Activated naive CD8-positive, alpha-beta T cell (primary cell): ENCODE results near the gene PNPLA8.

Source experiments
- H3K27ac Mint-ChIP-seq: one replicate; pipeline ENCODE4 v1.8.0; 2021; ENCODE audit warnings: mixed read lengths
- H3K27me3 Mint-ChIP-seq: one replicate; pipeline ENCODE4 v1.8.0; 2021; ENCODE audit warnings: mixed read lengths
- H3K36me3 Mint-ChIP-seq: one replicate; pipeline ENCODE4 v1.8.0; 2021; ENCODE audit warnings: mixed read lengths
- H3K4me1 Mint-ChIP-seq: one replicate; pipeline ENCODE4 v1.8.0; 2021; ENCODE audit warnings: low read depth, mixed read lengths
- H3K4me3 Mint-ChIP-seq: one replicate; pipeline ENCODE4 v1.8.0; 2021; ENCODE audit warnings: mild to moderate bottlenecking, mixed read lengths
- H3K9me3 Mint-ChIP-seq: one replicate; pipeline ENCODE4 v1.8.0; 2021; ENCODE audit warnings: low read depth, mixed read lengths

Gene PNPLA8

DNA sequence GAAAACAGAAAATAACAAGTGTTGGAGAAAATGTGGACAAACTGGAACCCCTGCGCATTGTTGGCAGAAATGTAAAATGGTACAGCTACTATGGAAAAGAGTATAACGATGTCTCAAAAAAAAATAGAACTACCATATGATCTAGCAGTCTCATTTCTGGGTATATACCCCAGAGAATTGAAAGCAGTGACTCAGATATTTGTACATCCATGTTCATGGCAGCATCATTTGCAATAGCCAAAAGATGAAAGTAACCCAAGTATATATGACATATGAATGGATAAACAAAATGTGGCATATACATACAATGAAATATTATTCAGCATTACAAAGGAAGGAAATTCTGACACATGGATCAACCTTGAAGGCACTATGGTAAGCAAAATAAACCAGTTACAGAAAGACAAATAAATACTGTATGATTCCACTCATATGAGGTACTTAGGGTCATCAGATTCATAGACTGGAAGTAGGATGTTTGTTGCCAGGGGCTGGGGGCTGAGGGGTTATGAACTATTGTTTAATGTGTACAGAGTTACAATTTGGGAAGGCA, 74.6 kb downstream of the PNPLA8 start:
- peaks cover 45% of the 10 kb centered on the region for H3K4me1 Mint-ChIP-seq
- H3K27ac Mint-ChIP-seq: no peak overlapping the region
- H3K4me3 Mint-ChIP-seq: no peak overlapping the region
- H3K9me3 Mint-ChIP-seq: no peaks in the 10 kb centered on the region
- no peaks in the 10 kb centered on the region for H3K27me3 Mint-ChIP-seq
- no peaks in the 10 kb centered on the region for H3K36me3 Mint-ChIP-seq

DNA sequence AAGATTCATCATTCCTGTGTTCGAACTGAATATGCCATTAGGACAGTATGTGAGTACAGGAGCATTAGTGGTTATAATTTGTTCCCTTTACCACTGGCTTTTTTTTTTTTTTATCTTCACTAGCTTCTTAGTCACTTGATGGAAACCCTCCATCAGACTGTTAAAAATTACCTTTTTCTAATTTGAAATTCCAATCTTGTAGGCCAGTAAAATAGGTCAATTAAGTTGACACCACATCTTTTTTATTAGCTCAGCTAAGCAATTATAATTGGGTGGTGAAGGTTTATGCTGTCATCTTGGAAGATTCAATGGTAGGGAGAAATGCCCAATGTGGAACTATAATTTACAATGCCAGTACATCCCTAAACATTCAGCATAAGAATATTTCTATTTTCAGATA, 75.8 kb downstream of the PNPLA8 start:
- Mint-ChIP-seq H3K27me3 (no peaks in the 10 kb centered on the region), H3K4me1 (peaks cover 47% of the 10 kb centered on the region), H3K4me3 (no peak overlapping the region), H3K9me3 (no peaks in the 10 kb centered on the region), H3K36me3 (no peaks in the 10 kb centered on the region), H3K27ac (no peak overlapping the region)

DNA sequence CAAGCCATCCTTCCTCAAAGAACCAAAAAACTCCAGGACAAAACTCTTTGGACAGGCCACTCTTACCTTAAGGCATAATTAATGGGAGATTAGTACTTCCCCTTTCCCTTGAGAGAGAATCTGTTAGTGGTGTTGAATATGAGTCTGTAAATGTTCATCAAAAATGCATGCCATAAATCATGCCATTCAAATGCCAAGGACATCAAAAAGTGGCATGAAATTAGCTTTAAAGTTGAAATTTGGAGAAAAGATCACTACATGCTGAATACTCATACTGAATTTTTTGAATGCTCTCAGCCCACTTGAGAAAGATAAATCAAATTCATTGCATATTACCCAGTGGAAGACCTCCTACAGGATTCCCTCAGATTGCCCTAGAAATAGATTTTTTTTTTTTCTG, 76.4 kb downstream of the PNPLA8 start:
- no peaks in the 10 kb centered on the region for H3K9me3 Mint-ChIP-seq
- H3K36me3 Mint-ChIP-seq: no peaks in the 10 kb centered on the region
- H3K4me1 Mint-ChIP-seq: peaks cover 45% of the 10 kb centered on the region
- H3K27me3 Mint-ChIP-seq: no peaks in the 10 kb centered on the region
- no peak overlapping the region for H3K27ac Mint-ChIP-seq
- no peak overlapping the region for H3K4me3 Mint-ChIP-seq

DNA sequence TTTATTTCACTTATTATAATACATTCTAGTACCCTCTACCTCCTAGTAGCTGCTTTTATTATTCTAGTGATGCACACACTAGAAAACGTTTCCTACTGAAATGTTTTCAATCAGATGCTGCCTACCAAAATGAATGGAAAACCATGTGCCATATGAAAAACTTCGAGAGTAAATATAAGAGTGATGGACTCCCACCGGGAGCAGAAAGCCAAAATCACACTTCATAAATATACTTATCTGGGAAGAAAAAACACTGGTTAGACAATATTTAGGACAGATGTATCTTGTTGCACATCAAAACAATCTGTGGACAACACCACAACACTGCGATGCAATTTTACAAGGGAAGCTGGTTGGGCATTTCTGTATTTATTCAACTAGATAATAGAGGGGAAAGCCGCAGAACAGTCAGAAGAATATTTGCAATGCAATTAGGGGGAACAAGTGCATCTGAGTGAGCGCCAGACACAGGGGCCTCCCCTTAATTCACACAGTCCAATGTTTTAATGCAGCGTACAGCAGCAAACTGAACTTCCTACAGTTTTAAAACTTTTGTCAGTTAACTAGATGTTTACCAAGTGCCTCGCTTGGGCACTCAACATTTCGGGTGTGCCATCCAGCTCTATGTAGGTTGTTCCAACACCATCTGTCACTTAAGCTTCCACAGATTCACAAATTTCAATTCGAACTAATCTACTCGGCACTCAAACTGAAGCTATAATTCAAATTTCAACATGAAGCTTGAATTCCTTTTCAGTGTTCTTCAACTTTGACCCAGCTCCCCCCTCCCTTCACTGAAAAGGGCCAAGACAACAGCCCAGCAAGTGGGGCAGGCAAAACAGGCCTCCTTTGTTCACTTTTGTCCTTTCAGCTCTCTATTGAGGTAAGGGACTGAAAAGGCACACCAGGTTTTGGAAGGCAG, 77.1 kb downstream of the PNPLA8 start:
- H3K27ac Mint-ChIP-seq: no peak overlapping the region
- no peaks in the 10 kb centered on the region for H3K36me3 Mint-ChIP-seq
- H3K9me3 Mint-ChIP-seq: no peaks in the 10 kb centered on the region
- peaks cover 39% of the 10 kb centered on the region for H3K4me1 Mint-ChIP-seq
- H3K27me3 Mint-ChIP-seq: no peaks in the 10 kb centered on the region
- no peak overlapping the region for H3K4me3 Mint-ChIP-seq

DNA sequence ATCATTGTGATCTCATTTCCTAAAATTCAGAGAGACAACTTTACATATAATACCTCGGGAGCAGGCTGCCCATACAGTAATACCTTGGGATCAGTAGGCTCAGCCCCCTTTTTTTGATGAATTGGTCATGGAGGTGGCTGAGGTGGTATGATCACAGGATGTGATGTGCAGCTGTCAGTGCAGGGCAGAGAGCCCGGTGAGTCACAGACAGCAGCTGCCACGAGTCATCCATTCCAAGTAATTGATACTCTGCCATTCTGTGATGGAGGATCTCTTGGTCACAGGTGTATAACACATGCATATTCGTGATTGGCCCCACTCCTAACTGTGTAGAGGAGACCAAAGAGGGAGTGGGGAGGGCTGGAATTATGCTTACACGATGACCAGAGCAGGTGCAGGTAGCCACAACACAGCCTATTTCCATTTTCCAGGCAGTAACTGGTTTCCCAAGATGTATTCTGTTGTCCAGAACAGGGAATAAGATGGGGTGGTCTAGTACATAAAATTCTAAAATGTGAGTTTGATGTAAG, 83.8 kb downstream of the PNPLA8 start:
- Mint-ChIP-seq H3K4me3 (no peak overlapping the region), H3K36me3 (peaks cover 3% of the 10 kb centered on the region), H3K4me1 (peaks cover 29% of the 10 kb centered on the region), H3K27ac (peak overlapping the region; percentile 89), H3K27me3 (no peaks in the 10 kb centered on the region), H3K9me3 (no peaks in the 10 kb centered on the region)

DNA sequence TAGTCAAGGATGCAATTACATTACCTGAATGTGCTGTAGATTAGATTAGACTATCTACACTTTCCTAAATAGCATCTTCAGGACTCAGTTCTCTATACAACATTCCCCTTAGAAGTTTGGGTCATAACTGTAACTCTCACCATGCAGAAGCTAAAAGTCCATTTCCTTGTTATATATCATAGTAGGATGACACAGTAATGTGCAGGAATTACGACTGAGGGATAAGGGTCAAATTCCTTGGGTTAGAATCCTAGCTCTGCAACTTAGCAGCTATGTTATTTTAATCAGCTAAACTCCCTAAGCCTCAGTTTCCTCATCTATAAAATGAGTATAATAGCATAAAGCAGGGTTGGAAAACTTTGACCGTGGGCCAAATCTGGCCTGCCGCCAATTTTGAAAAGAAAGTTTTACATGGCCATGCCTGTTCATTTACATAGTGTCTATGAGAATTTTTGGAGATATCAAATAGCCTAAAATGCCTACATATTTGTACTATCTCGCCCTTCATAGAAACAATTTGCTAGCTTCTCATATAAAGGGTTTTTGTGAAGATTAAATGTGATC, 84.5 kb downstream of the PNPLA8 start:
- peaks cover 27% of the 10 kb centered on the region for H3K4me1 Mint-ChIP-seq

DNA sequence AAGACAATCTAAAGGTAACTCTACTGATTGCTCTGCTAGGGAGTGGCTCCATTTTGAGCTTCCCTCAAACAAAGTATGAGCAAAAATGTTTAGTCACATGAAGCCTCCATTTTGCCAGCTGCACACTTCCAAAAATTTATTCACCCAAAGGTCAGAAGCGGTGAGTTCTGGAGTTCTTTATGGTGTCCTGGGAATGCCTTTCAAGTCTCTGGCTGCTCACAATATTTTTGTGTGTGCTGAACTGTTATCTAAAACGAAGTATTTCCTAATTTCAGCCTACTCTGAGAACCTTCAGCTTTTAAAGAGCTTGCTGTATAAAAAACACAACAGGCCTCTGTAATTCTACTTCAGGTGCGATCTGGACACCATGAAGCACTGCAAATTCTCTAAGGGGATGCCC, 85.3 kb downstream of the PNPLA8 start:
- H3K27ac Mint-ChIP-seq: peak overlapping the region; percentile 78
- peaks cover 23% of the 10 kb centered on the region for H3K4me1 Mint-ChIP-seq
- H3K4me3 Mint-ChIP-seq: no peak overlapping the region
- no peaks in the 10 kb centered on the region for H3K27me3 Mint-ChIP-seq
- H3K9me3 Mint-ChIP-seq: no peaks in the 10 kb centered on the region
- peaks cover 3% of the 10 kb centered on the region for H3K36me3 Mint-ChIP-seq

More for the DNA sequence above, 84.5 kb downstream of the PNPLA8 start:
- Mint-ChIP-seq H3K4me3 (no peak overlapping the region), H3K9me3 (no peaks in the 10 kb centered on the region), H3K27ac (no peak overlapping the region), H3K27me3 (no peaks in the 10 kb centered on the region), H3K36me3 (peaks cover 3% of the 10 kb centered on the region)

DNA sequence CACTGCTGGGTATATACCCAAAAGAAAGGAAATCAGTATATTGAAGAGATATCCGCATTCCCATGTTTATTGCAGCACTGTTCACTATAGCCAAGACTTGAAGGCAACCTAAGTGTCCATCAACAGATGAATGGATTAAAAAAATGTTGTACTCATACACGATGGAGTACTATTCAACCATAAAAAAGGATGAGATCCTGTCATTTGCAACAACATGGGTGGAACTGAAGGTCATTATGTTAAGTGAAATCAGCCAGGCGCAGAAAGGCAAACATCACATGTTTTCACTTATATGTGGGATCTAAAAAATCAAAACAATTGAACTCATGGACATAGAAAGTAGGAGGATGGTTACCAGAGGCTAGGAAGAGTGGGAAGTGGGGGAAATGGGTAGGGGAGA, 89.0 kb downstream of the PNPLA8 start:
- no peak overlapping the region for H3K27ac Mint-ChIP-seq
- H3K27me3 Mint-ChIP-seq: no peaks in the 10 kb centered on the region
- peaks cover 32% of the 10 kb centered on the region for H3K4me1 Mint-ChIP-seq
- H3K4me3 Mint-ChIP-seq: no peak overlapping the region
- H3K36me3 Mint-ChIP-seq: peaks cover 5% of the 10 kb centered on the region
- H3K9me3 Mint-ChIP-seq: no peaks in the 10 kb centered on the region

DNA sequence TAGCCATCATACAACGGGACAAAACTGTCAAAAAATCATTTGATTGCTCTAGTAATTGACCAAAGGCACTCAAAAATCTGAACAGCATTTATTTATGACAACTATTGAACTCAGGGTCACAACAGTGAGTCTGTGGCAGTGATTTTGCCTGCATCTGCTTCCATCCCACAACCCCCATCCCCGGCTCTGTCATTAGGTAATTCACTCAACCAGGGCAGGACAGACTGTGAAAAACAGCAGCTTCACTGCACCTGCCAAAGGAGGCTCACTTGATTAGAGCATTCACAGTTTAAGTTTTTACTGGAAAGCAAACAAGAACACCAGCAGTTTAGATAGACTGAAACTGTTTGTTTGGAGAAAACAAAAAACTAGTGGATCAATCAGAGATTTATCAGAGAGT, 91.9 kb downstream of the PNPLA8 start:
- Mint-ChIP-seq H3K4me3 (no peak overlapping the region), H3K27me3 (no peaks in the 10 kb centered on the region), H3K4me1 (peaks cover 27% of the 10 kb centered on the region), H3K27ac (no peak overlapping the region), H3K9me3 (no peaks in the 10 kb centered on the region), H3K36me3 (peaks cover 12% of the 10 kb centered on the region)

DNA sequence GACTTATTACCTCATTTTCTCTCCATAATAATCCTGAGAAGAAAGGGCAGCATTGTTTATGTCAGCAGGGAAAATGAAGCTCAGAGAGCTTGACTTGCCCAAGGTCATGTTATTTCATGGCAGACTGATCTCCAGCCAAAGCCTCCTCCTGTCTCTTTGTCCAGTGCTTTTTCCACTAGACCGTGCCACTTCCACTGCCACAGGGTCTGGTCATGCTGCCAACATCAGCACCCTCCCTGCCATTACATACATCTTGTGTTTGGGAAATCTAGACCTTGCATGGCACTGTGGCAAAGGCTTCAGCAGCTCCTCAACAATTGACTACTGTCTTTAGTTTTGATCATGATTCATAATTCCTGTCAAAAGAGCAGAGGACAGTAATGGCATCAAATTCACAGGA, 94.8 kb downstream of the PNPLA8 start:
- no peak overlapping the region for H3K4me3 Mint-ChIP-seq
- H3K27me3 Mint-ChIP-seq: no peaks in the 10 kb centered on the region
- peaks cover 26% of the 10 kb centered on the region for H3K4me1 Mint-ChIP-seq
- peaks cover 16% of the 10 kb centered on the region for H3K36me3 Mint-ChIP-seq
- H3K27ac Mint-ChIP-seq: no peak overlapping the region
- H3K9me3 Mint-ChIP-seq: no peaks in the 10 kb centered on the region

DNA sequence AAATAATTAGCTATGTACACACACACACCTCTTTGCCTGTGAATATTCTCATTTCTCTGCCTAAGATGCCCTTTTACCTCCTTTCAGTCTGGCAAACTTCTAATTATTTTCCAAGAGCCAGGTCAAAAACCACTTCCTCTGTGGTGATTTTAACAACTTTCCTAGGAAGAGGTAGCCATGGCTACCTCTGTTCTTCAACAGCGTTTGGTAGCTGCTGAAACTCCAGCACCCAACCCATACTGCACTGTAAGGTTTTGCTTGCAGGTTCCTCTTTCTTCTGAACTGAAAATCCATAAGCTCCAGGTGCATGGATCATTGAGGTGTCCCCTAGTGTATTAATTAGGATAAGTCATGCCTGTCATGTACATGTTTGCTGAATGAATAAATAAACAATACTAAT, 95.3 kb downstream of the PNPLA8 start:
- Mint-ChIP-seq H3K4me1 (peaks cover 26% of the 10 kb centered on the region), H3K27ac (no peak overlapping the region), H3K9me3 (no peaks in the 10 kb centered on the region), H3K4me3 (no peak overlapping the region), H3K27me3 (no peaks in the 10 kb centered on the region), H3K36me3 (peaks cover 16% of the 10 kb centered on the region)

DNA sequence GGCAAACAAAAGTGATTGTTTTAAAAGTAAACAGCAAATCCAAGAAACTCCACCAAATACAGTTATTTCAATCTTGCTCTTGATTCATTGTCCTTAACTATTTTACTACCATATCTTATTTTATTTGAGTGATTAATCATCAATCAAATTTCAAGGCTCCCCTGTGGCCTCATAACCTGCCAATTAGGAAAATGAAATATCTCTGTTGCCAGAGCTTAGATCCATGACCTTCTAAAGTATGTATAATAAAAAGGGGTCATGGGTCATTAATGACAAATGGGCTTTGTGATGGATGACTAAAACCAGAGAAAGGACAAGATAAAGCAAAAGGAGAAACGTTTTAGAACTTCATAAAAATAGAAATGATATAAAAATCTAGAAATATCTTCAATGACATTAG, 98.2 kb downstream of the PNPLA8 start:
- no peak overlapping the region for H3K27ac Mint-ChIP-seq
- peaks cover 17% of the 10 kb centered on the region for H3K4me1 Mint-ChIP-seq
- H3K4me3 Mint-ChIP-seq: no peak overlapping the region
- peaks cover 11% of the 10 kb centered on the region for H3K36me3 Mint-ChIP-seq
- H3K9me3 Mint-ChIP-seq: no peaks in the 10 kb centered on the region
- H3K27me3 Mint-ChIP-seq: no peaks in the 10 kb centered on the region

DNA sequence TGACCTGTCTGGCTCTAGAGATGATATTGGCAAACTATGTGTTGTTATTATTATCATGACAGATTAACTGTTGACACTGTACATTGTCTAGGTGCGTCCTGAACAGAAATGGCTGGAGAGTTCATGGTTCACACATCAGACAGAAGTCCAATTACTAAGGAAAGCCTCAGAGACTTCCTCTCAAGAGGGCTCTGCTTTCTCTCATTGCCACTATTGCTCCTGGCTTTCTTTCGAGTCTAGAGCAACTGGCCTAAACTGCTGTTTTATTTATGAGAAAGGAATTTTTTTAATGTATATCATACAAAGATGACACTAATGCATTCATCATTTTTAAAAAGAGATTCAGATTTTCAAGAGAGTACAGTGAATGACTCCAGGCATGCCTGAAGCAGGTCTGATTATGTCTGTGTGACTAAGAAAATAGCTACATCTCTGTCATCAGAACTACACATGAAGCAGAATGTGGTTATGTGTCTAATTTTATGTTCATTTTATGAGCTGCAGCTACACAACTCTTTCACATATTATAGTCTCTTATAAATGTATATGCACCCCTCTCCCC, 100.1 kb downstream of the PNPLA8 start:
- H3K4me1 Mint-ChIP-seq: peaks cover 32% of the 10 kb centered on the region
- peaks cover 7% of the 10 kb centered on the region for H3K36me3 Mint-ChIP-seq
- H3K9me3 Mint-ChIP-seq: no peaks in the 10 kb centered on the region
- peak overlapping the region; percentile 11 for H3K27ac Mint-ChIP-seq
- no peak overlapping the region for H3K4me3 Mint-ChIP-seq
- H3K27me3 Mint-ChIP-seq: no peaks in the 10 kb centered on the region

DNA sequence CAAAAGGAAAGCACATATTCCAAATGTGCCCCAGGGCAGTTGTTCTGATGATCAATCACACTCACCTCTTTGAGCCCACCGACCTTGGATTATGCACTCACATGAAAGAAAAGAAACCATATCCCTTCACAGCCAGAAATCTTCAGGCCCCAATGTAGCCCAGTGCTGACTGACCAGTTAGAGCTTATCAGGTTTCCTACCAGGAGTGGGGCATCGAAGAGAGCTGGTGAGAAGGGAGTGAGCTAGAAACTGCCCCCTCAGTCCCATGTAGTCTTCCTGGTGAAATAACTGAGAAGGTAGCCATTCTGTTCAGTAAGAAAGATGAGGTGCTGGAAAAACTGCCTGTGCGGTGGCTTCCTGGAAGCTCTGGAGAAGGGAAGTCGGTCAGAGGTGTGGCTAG, 101.9 kb downstream of the PNPLA8 start:
- H3K4me3 Mint-ChIP-seq: no peak overlapping the region
- H3K4me1 Mint-ChIP-seq: peaks cover 43% of the 10 kb centered on the region
- no peak overlapping the region for H3K27ac Mint-ChIP-seq
- H3K27me3 Mint-ChIP-seq: no peaks in the 10 kb centered on the region
- peaks cover 4% of the 10 kb centered on the region for H3K36me3 Mint-ChIP-seq
- H3K9me3 Mint-ChIP-seq: no peaks in the 10 kb centered on the region
